ENCODE data around the gene SRSF5. TPM values are rescaled to one million over a fixed set of nuclear protein-coding genes. Genes with fewer than 3 reads are reported as not detected.

SRSF5 gene
- total and polyA plus RNA-seq, 2 donors (not counting 1 experiment from before 2014, with no cell fraction given) = 701 to 768 TPM

DNA sequence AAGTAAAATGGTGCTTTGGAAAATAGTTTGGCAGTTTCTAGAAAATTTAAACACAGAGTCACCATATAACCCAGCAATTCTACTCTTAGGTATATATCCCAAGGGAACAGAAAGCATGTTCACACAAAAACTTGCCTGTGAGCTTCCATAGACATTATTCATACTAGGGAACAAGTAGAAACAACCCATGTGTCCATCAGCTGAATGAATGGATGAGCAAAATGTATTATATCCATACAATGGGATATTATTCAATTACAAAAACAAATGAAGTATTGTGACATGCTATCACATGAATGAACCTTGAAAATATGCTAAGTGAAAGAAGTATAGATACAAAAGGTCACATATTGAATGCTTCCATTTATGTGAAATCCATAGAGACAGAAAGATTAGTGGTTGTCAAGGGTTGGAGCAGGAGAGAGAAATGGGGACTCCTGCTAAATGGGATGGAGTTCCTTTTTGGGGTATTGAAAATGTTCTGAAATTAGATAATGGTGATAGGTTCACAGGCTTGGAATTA, 22.2 kb downstream of the SRSF5 start:
- Histone ChIP-seq H4K20me1 (ENCODE audit: control insufficient read depth, insufficient read depth, low read length, poor library complexity, severe bottlenecking) (no peaks in the 10 kb centered on the region), H3K9me3 (ENCODE audit: control extremely low read depth in 1 of 3, control insufficient read depth in 2 of 3, insufficient read depth in 1 of 3, low read length in 2 of 3) (no peaks in the 10 kb centered on the region), H3K4me3 (ENCODE audit: control extremely low read depth in 1 of 5, extremely low read depth in 1 of 5, insufficient read depth in 1 of 5, low read depth in 2 of 5, low read length in 4 of 5) (no peak overlapping the region), H3K4me1 (ENCODE audit: control insufficient read depth in 2 of 2, insufficient read depth in 2 of 2, low read length in 2 of 2) (no peaks in the 10 kb centered on the region), H3K36me3 (replicated peaks in 1 of 2; ENCODE audit: control extremely low read depth in 1 of 2, control insufficient read depth in 1 of 2, extremely low read depth in 1 of 2, insufficient read depth in 2 of 2, low read length in 1 of 2) (peaks cover 0 to 4% of the 10 kb centered on the region in 2 experiments), H3K27ac (ENCODE audit: low read length in 2 of 2) (no peak overlapping the region), H3K4me2 (replicated peaks; ENCODE audit: low read depth, low read length, poor library complexity, severe bottlenecking) (no peak overlapping the region), H3K27me3 (replicated peaks in 1 of 4; ENCODE audit: control extremely low read depth in 1 of 4, control insufficient read depth in 3 of 4, insufficient read depth in 4 of 4, low read length in 3 of 4) (no peaks in the 10 kb centered on the region), H2AFZ (ENCODE audit: insufficient read depth, low read depth, low read length, poor library complexity, severe bottlenecking) (no peak overlapping the region), H3K79me2 (ENCODE audit: control insufficient read depth, insufficient read depth, low read length) (peaks cover under 1% of the 10 kb centered on the region), H3K9ac (ENCODE audit: low read length) (no peak overlapping the region)
- H3K4me1 Mint-ChIP-seq = peaks cover 3% of the 10 kb centered on the region
- H3K27me3 Mint-ChIP-seq = no peaks in the 10 kb centered on the region
- ATAC-seq (ENCODE audit: low read depth) (no peak), DNase-seq (no peak)
- H3K4me3 Mint-ChIP-seq = no peak overlapping the region
- no peaks in the 10 kb centered on the region for H3K9me3 Mint-ChIP-seq (ENCODE audit: insufficient read depth)
- CTCF ChIA-PET = no interaction called here
- no peak for TF ChIP-seq EZH2 (IDR thresholded peaks at IDR 0.05; ENCODE audit: borderline replicate concordance, insufficient read depth, low read depth, low read length, poor library complexity, severe bottlenecking)
- TF ChIP-seq, protein P1, sequence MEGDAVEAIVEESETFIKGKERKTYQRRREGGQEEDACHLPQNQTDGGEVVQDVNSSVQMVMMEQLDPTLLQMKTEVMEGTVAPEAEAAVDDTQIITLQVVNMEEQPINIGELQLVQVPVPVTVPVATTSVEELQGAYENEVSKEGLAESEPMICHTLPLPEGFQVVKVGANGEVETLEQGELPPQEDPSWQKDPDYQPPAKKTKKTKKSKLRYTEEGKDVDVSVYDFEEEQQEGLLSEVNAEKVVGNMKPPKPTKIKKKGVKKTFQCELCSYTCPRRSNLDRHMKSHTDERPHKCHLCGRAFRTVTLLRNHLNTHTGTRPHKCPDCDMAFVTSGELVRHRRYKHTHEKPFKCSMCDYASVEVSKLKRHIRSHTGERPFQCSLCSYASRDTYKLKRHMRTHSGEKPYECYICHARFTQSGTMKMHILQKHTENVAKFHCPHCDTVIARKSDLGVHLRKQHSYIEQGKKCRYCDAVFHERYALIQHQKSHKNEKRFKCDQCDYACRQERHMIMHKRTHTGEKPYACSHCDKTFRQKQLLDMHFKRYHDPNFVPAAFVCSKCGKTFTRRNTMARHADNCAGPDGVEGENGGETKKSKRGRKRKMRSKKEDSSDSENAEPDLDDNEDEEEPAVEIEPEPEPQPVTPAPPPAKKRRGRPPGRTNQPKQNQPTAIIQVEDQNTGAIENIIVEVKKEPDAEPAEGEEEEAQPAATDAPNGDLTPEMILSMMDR (IDR thresholded peaks at IDR 0.05) = no peak
- POLR2A ChIA-PET = no interaction called here
- H3K27ac Mint-ChIP-seq = no peak overlapping the region
- intact Hi-C loops (cut with micrococcal nuclease) = no loop called here

DNA sequence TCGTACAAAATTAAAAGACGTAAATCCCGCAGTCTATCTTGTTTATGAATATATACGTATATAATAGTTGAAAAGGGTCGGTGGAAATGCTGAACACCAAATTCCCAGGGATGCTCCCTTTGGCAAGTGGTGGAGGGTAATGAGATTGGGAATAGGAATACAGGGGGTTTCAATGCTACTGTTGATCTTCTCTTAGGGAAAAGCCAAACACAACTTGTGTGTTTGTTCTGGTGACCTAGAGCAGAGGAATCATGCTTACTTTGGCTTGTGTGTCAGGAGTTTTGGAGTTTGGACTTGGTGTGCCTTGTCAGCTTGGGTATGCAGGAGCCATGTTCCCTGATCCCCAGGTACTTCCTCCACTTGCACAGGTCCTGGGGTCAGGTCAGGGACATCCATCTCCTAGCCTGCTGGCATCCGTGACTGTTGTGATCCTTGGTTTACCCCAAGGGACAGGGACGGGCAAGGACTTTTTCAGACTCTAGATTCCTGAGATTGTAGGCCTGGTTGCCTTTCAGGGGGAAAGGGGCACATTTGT, 26.0 kb downstream of the SRSF5 start:
- no peaks in the 10 kb centered on the region for H3K4me1 ChIP-seq (ENCODE audit: control insufficient read depth in 2 of 2, insufficient read depth in 2 of 2, low read length in 2 of 2)
- Mint-ChIP-seq H3K4me1 (peaks cover 3% of the 10 kb centered on the region), H3K9me3 (ENCODE audit: insufficient read depth) (no peaks in the 10 kb centered on the region), H3K4me3 (no peak overlapping the region), H3K27me3 (peaks cover 3% of the 10 kb centered on the region), H3K27ac (no peak overlapping the region)
- H4K20me1 ChIP-seq (ENCODE audit: control insufficient read depth, insufficient read depth, low read length, poor library complexity, severe bottlenecking) = no peaks in the 10 kb centered on the region
- DNase-seq (no peak), ATAC-seq (ENCODE audit: low read depth) (no peak)
- POLR2A ChIA-PET = no interaction called here
- no peak overlapping the region for H2AFZ ChIP-seq (ENCODE audit: insufficient read depth, low read depth, low read length, poor library complexity, severe bottlenecking)
- WGBS (ENCODE audit: insufficient coverage) = 94% methylated on average over 6 of the region's 7 CpGs
- no peaks in the 10 kb centered on the region for H3K9me3 ChIP-seq (ENCODE audit: control extremely low read depth in 1 of 3, control insufficient read depth in 2 of 3, insufficient read depth in 1 of 3, low read length in 2 of 3)
- no peak for TF ChIP-seq EZH2 (IDR thresholded peaks at IDR 0.05; ENCODE audit: borderline replicate concordance, insufficient read depth, low read depth, low read length, poor library complexity, severe bottlenecking)
- TF ChIP-seq, protein P1 (IDR thresholded peaks at IDR 0.05) = no peak
- H3K36me3 ChIP-seq (replicated peaks in 1 of 2; ENCODE audit: control extremely low read depth in 1 of 2, control insufficient read depth in 1 of 2, extremely low read depth in 1 of 2, insufficient read depth in 2 of 2, low read length in 1 of 2) = no peaks in the 10 kb centered on the region
- CTCF ChIA-PET = no interaction called here
- H3K27me3 ChIP-seq (replicated peaks in 1 of 4; ENCODE audit: control extremely low read depth in 1 of 4, control insufficient read depth in 3 of 4, insufficient read depth in 4 of 4, low read length in 3 of 4) = no peaks in the 10 kb centered on the region
- no peak overlapping the region for H3K4me2 ChIP-seq (replicated peaks; ENCODE audit: low read depth, low read length, poor library complexity, severe bottlenecking)
- no peak overlapping the region for H3K27ac ChIP-seq (ENCODE audit: low read length in 2 of 2)
- no peaks in the 10 kb centered on the region for H3K79me2 ChIP-seq (ENCODE audit: control insufficient read depth, insufficient read depth, low read length)
- H3K4me3 ChIP-seq (ENCODE audit: control extremely low read depth in 1 of 5, extremely low read depth in 1 of 5, insufficient read depth in 1 of 5, low read depth in 2 of 5, low read length in 4 of 5) = no peak overlapping the region
- intact Hi-C loops (cut with micrococcal nuclease) = no loop called here
- H3K9ac ChIP-seq (ENCODE audit: low read length) = no peak overlapping the region
